ENCODE results near the gene ZPBP2. TPM values are rescaled to one million over a fixed set of nuclear protein-coding genes. Genes with fewer than 3 reads are reported as not detected.

Gene ZPBP2, protein sequence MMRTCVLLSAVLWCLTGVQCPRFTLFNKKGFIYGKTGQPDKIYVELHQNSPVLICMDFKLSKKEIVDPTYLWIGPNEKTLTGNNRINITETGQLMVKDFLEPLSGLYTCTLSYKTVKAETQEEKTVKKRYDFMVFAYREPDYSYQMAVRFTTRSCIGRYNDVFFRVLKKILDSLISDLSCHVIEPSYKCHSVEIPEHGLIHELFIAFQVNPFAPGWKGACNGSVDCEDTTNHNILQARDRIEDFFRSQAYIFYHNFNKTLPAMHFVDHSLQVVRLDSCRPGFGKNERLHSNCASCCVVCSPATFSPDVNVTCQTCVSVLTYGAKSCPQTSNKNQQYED
- not detected in 2 replicates for total RNA-seq

- peak within 1 kb of the TSS; percentile 94 for H3K27ac Mint-ChIP-seq
- no peaks in the 10 kb centered on the region for H3K9me3 Mint-ChIP-seq
- peak within 1 kb of the TSS; percentile 59 for H3K4me3 Mint-ChIP-seq (ENCODE audit: low read depth)
- H3K36me3 Mint-ChIP-seq (ENCODE audit: low read depth): no peaks in the 10 kb centered on the region
- intact Hi-C loops (cut with micrococcal nuclease): loop anchor here (1.0 to 5.0 kb wide), 7 partner anchors 59 to 246 kb away; partner anchors contain the start of genes LRRC3C and ORMDL3
- H3K27me3 Mint-ChIP-seq (ENCODE audit: low read depth): peaks cover 5% of the 10 kb centered on the region
- no peak for DNase-seq (ENCODE audit: low spot score)
- H3K4me1 Mint-ChIP-seq (ENCODE audit: low read depth): peaks cover 43% of the 10 kb centered on the region
Measured at GRCh38 chr17:39867880-39868553, at the start of gene ZPBP2. ZPBP2 (plus strand) TSS chr17:39868202; CDS start chr17:39868355, 153 bp downstream.

- no peak for DNase-seq (ENCODE audit: low spot score)
- intact Hi-C loops (cut with micrococcal nuclease): loop anchor here (5.0 kb wide), 1 partner anchor 44 kb away; the partner anchor contains the start of gene IKZF3
- no peak overlapping the region for H3K27ac Mint-ChIP-seq
- no peaks in the 10 kb centered on the region for H3K27me3 Mint-ChIP-seq (ENCODE audit: low read depth)
- peaks cover 33% of the 10 kb centered on the region for H3K36me3 Mint-ChIP-seq (ENCODE audit: low read depth)
- H3K4me1 Mint-ChIP-seq (ENCODE audit: low read depth): peaks cover 51% of the 10 kb centered on the region
- no peak overlapping the region for H3K4me3 Mint-ChIP-seq (ENCODE audit: low read depth)
- peaks cover 13% of the 10 kb centered on the region for H3K9me3 Mint-ChIP-seq
Measured at GRCh38 chr17:39818358-39819000, 49.5 kb upstream of the ZPBP2 start.

DNA sequence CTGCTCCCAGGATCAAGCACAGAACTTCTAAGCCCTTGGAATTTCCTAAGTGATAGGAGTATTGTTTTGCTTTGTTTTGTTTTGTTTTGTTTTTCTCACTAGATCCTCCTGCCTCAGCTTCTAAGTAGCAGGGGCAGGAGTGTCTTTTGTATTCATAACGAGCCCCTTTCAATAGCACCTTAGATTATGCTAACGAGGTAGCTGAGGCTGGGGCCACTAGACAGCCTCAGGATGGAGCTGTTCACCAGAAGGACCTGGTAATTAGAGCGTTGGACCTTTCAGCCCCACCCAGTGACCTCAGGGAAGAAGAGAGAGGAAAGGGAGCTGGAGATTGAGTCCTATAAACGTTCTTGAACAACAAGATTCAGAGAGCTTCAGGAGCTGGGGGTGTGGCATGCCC, 47.5 kb upstream of the ZPBP2 start:
- Mint-ChIP-seq H3K4me1 (ENCODE audit: low read depth) (peaks cover 37% of the 10 kb centered on the region), H3K4me3 (ENCODE audit: low read depth) (no peak overlapping the region)
- no peak for DNase-seq (ENCODE audit: low spot score)

GRCh38 chr17:39820987-39821386, 47.0 kb upstream of the ZPBP2 start:
- Mint-ChIP-seq H3K27ac (peak overlapping the region; percentile 38), H3K4me1 (ENCODE audit: low read depth) (peaks cover 36% of the 10 kb centered on the region), H3K36me3 (ENCODE audit: low read depth) (peaks cover 58% of the 10 kb centered on the region), H3K9me3 (peaks cover 34% of the 10 kb centered on the region), H3K27me3 (ENCODE audit: low read depth) (no peaks in the 10 kb centered on the region), H3K4me3 (ENCODE audit: low read depth) (no peak overlapping the region)
- DNase-seq (ENCODE audit: low spot score): no peak
- intact Hi-C loops (cut with micrococcal nuclease): no loop called here

More for the DNA sequence above, 47.5 kb upstream of the ZPBP2 start:
- peaks cover 31% of the 10 kb centered on the region for H3K9me3 Mint-ChIP-seq
- peaks cover 54% of the 10 kb centered on the region for H3K36me3 Mint-ChIP-seq (ENCODE audit: low read depth)
- intact Hi-C loops (cut with micrococcal nuclease): no loop called here
- peak overlapping the region; percentile 6 for H3K27ac Mint-ChIP-seq
- no peaks in the 10 kb centered on the region for H3K27me3 Mint-ChIP-seq (ENCODE audit: low read depth)

DNA sequence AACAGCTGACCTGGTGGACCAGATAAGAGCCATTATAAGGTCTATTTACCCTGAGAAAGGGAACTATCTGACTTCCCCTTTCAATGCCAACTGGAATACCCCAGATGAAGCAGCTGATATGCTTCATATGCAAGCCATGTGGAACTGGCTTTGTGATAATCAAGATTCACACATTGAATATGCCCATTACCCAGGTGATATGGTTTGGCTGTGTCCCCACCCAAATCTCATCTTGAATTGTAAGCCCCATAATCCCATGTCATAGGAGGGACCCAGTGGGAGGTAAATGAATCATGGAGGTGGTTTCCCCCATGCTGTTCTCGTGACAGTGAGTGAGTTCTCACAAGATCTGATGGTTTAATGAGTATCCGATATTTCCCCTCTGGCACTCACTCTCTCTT, 46.0 kb upstream of the ZPBP2 start:
- intact Hi-C loops (cut with micrococcal nuclease): no loop called here
- H3K27me3 Mint-ChIP-seq (ENCODE audit: low read depth): no peaks in the 10 kb centered on the region
- peaks cover 37% of the 10 kb centered on the region for H3K4me1 Mint-ChIP-seq (ENCODE audit: low read depth)
- no peak overlapping the region for H3K4me3 Mint-ChIP-seq (ENCODE audit: low read depth)
- H3K27ac Mint-ChIP-seq: no peak overlapping the region
- no peak for DNase-seq (ENCODE audit: low spot score)
- peaks cover 69% of the 10 kb centered on the region for H3K36me3 Mint-ChIP-seq (ENCODE audit: low read depth)
- H3K9me3 Mint-ChIP-seq: peaks cover 40% of the 10 kb centered on the region

GRCh38 chr17:39823407-39824054, 44.5 kb upstream of the ZPBP2 start:
- no peak overlapping the region for H3K27ac Mint-ChIP-seq
- peaks cover 33% of the 10 kb centered on the region for H3K4me1 Mint-ChIP-seq (ENCODE audit: low read depth)
- peaks cover 79% of the 10 kb centered on the region for H3K36me3 Mint-ChIP-seq (ENCODE audit: low read depth)
- H3K27me3 Mint-ChIP-seq (ENCODE audit: low read depth): no peaks in the 10 kb centered on the region
- intact Hi-C loops (cut with micrococcal nuclease): no loop called here
- DNase-seq (ENCODE audit: low spot score): no peak
- H3K9me3 Mint-ChIP-seq: peaks cover 40% of the 10 kb centered on the region
- no peak overlapping the region for H3K4me3 Mint-ChIP-seq (ENCODE audit: low read depth)

- H3K27ac Mint-ChIP-seq: no peak overlapping the region
- intact Hi-C loops (cut with micrococcal nuclease): no loop called here
- H3K9me3 Mint-ChIP-seq: peaks cover 40% of the 10 kb centered on the region
- peaks cover 10% of the 10 kb centered on the region for H3K4me1 Mint-ChIP-seq (ENCODE audit: low read depth)
- peaks cover 83% of the 10 kb centered on the region for H3K36me3 Mint-ChIP-seq (ENCODE audit: low read depth)
- DNase-seq (ENCODE audit: low spot score): no peak
- no peaks in the 10 kb centered on the region for H3K27me3 Mint-ChIP-seq (ENCODE audit: low read depth)
- no peak overlapping the region for H3K4me3 Mint-ChIP-seq (ENCODE audit: low read depth)
Measured at GRCh38 chr17:39826334-39826733, 41.7 kb upstream of the ZPBP2 start.

DNA sequence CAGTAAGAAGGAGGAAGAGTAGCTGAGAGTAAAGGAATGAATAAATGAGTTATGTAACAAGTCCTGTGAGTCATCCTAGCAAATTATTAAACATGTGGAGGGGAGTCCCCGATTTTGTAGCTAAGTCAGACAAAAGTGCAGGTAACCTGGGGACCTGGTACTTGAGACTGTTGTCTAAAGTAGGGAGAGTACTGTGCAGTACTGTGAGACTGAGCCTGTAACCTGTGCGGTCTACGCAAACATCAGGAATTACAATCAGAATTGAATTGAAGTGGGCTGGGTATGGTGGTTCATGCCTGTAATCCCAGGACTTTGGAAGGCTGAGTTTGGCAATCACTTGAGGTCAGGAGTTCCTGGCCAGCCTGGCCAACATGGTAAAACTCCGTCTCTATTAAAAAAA, 39.6 kb upstream of the ZPBP2 start:
- Mint-ChIP-seq H3K27ac (no peak overlapping the region), H3K36me3 (ENCODE audit: low read depth) (peaks cover 70% of the 10 kb centered on the region), H3K4me1 (ENCODE audit: low read depth) (peaks cover 6% of the 10 kb centered on the region), H3K27me3 (ENCODE audit: low read depth) (no peaks in the 10 kb centered on the region), H3K9me3 (peaks cover 27% of the 10 kb centered on the region), H3K4me3 (ENCODE audit: low read depth) (no peak overlapping the region)
- intact Hi-C loops (cut with micrococcal nuclease): no loop called here
- DNase-seq (ENCODE audit: low spot score): no peak

DNA sequence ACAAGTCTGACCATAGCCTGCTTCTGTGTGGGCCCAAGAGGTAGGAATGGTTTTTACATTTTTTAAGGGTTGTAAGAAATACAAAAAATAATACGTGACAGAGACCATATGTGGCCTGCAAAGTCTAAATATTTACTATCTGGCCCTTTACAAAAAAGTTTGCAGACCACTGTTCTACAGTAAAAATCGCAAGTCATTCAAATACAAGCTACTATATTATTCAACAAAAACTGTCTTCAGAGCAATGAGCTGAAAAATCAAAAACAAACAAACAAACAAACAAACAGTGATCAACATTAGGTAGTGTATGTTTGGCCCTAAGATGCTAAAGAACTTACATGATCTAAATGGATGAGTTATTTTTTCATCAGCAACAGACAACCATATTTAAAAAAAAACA, 36.4 kb upstream of the ZPBP2 start:
- peaks cover 62% of the 10 kb centered on the region for H3K36me3 Mint-ChIP-seq (ENCODE audit: low read depth)
- no peak for DNase-seq (ENCODE audit: low spot score)
- H3K9me3 Mint-ChIP-seq: peaks cover 17% of the 10 kb centered on the region
- intact Hi-C loops (cut with micrococcal nuclease): no loop called here
- H3K27ac Mint-ChIP-seq: no peak overlapping the region
- no peaks in the 10 kb centered on the region for H3K27me3 Mint-ChIP-seq (ENCODE audit: low read depth)
- no peak overlapping the region for H3K4me3 Mint-ChIP-seq (ENCODE audit: low read depth)
- peaks cover 5% of the 10 kb centered on the region for H3K4me1 Mint-ChIP-seq (ENCODE audit: low read depth)

DNA sequence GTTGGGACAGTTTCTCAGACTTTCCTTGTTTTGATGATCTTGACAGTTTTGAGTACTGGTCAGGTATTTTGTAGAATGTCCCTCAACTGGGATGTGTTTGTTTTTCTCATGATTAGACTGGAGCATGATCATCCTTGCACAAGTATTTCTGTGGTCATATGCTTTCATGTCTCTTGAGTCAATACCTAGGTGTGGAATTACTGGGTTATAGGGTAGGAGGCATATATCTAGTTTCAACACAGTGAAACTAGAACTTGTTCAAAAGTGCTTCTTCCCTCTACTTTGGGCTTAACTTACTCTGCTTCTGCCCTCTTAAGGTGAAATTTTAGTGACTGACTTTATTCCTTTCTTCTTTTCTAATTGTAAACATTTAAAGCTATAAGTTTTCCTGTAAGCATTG, 34.0 kb upstream of the ZPBP2 start:
- intact Hi-C loops (cut with micrococcal nuclease): no loop called here
- Mint-ChIP-seq H3K36me3 (ENCODE audit: low read depth) (peaks cover 62% of the 10 kb centered on the region), H3K4me1 (ENCODE audit: low read depth) (peaks cover 2% of the 10 kb centered on the region), H3K27ac (no peak overlapping the region), H3K9me3 (peaks cover 36% of the 10 kb centered on the region), H3K4me3 (ENCODE audit: low read depth) (no peak overlapping the region), H3K27me3 (ENCODE audit: low read depth) (no peaks in the 10 kb centered on the region)
- no peak for DNase-seq (ENCODE audit: low spot score)

DNA sequence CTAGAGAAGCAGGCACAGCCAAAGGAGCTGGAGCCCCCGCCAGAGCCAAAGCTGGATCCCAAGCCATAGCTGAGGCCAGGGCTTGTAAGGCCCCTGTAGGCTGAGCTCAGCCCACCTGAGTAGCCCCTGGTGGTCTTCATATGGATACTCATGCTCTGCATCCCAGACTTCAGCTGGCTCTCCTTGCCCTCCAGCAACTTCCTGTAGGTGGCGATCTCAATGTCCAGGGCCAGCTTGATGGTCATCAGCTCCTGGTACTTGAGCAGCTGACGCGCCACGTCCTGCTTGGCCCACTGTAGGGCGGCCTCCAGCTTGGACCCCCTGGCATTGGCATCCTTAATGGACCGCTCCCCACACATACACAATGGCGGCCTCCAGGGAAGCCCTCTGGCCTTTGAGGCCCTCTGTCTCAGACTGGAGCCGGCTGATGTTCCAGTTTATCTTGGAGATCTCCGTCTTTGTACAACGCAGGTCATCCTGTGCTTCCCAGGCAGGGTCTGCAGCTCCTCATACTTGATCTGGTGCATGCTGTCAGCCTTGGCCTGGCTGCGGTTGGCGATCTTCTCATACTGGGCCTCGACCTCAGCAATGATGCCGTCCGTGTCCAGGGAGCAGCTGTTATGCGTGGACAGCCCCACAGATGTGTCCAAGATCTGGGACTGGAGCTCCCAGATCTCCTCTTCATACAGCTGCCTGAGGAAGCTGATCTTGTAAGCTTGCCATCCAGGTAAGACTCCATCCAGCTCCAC, 32.8 kb upstream of the ZPBP2 start:
- no peak for DNase-seq (ENCODE audit: low spot score)
- Mint-ChIP-seq H3K9me3 (peaks cover 44% of the 10 kb centered on the region), H3K36me3 (ENCODE audit: low read depth) (peaks cover 66% of the 10 kb centered on the region), H3K4me1 (ENCODE audit: low read depth) (peaks cover 2% of the 10 kb centered on the region), H3K4me3 (ENCODE audit: low read depth) (no peak overlapping the region), H3K27ac (no peak overlapping the region), H3K27me3 (ENCODE audit: low read depth) (no peaks in the 10 kb centered on the region)
- intact Hi-C loops (cut with micrococcal nuclease): no loop called here

GRCh38 chr17:39836117-39836516, 31.9 kb upstream of the ZPBP2 start:
- Mint-ChIP-seq H3K27me3 (ENCODE audit: low read depth) (no peaks in the 10 kb centered on the region), H3K9me3 (peaks cover 46% of the 10 kb centered on the region), H3K4me3 (ENCODE audit: low read depth) (no peak overlapping the region), H3K4me1 (ENCODE audit: low read depth) (peaks cover 4% of the 10 kb centered on the region), H3K36me3 (ENCODE audit: low read depth) (peaks cover 73% of the 10 kb centered on the region), H3K27ac (no peak overlapping the region)
- DNase-seq (ENCODE audit: low spot score): no peak
- intact Hi-C loops (cut with micrococcal nuclease): no loop called here

Data from activated T-helper 2 cell treated with anti-CD3 and anti-CD28 coated beads, Interferon-gamma antibody, Interleukin-2, Interleukin-4, amounts not matched to agents 10 μg/mL and 5 μg/mL and 100 μg/mL, durations not matched to agents 14 hours and 24 hours and 36 hours (primary cell).